ENCODE measurements around the gene SH3BGRL3. TPM values are rescaled to one million over a fixed set of nuclear protein-coding genes. Genes with fewer than 3 reads are reported as not detected.

SH3BGRL3 gene
- total RNA-seq, 1 donor, result 59.2 TPM

DNA sequence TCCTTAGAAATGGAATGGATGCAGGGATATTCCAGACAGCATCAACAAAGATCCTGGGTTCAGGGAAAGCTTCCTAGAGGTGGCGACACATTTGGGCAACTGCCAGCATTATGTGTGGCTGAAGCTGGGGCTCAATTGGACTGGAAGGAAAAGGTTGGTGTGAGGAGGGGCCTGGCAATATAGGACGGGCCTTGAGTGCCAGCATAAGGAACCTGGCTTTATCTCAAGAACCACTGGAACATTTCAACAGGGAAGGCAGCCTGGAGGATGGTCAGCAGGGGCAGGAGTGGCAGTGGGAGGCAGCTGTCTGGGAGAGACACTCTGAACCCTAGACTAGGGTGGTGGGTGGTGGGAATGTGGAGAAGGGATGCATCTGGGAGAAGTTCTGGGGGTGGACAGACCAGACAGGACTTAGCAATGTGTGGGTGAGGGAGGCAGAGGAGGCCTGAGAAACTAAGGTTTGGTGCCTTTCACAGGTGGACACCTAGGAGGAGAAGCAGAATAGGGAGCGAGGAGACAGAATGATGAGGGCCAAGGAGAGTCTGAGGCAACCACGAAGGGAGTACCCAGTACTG lies 3.5 kb downstream of the SH3BGRL3 start:
- H3K4me3 ChIP-seq (ENCODE audit: low read length), result no peak overlapping the region
- H3K9me3 ChIP-seq (ENCODE audit: low read depth, low read length), result no peaks in the 10 kb centered on the region
- no peaks in the 10 kb centered on the region for H3K27me3 ChIP-seq (ENCODE audit: insufficient read depth, low read length)
- peaks cover 93% of the 10 kb centered on the region for H3K4me1 ChIP-seq (ENCODE audit: insufficient read depth, low read length)

- Histone ChIP-seq H3K4me1 (ENCODE audit: insufficient read depth, low read length) (peaks cover 93% of the 10 kb centered on the region), H3K9me3 (ENCODE audit: low read depth, low read length) (no peaks in the 10 kb centered on the region), H3K4me3 (ENCODE audit: low read length) (no peak overlapping the region), H3K27me3 (ENCODE audit: insufficient read depth, low read length) (no peaks in the 10 kb centered on the region)
These were observed 4.1 kb downstream of the SH3BGRL3 start for GRCh38 chr1:26283871-26284596.

DNA sequence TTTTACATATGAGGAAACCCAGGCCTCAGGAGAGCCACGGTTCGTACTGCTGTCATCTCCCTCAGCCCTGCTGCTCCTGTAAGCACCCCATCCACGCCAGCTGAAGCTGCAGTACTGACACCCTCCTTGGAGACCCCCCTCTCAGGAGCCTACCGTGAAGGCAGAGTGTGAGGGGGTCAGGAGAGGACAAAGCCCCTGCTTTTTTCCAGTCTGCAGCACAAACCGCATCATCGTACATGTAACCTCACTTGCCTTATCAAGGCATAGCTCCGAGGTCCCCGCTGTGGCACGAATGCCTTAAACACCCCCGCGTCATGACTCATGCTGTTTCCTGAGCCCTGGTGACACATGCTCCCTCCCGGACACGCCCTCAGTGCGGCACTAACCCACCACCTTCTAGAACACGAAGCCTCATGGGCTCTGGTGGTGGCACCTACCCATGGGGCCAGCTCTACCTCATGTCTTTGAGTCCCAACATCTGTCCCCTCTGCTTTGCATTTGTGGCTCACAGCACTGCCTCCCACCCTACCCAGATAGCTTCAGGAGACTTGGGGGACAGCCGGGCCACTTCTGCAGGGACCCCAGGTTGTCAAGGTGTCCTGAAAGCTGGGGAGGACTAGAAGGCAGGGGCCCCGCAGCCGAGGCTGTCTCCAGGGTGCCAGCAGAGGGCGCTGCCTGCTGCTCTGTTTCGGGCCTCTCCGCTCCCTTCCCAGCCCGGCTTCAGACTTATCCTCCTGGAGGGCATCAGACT lies 4.9 kb downstream of the SH3BGRL3 start:
- no peaks in the 10 kb centered on the region for H3K27me3 ChIP-seq (ENCODE audit: insufficient read depth, low read length)
- peaks cover 94% of the 10 kb centered on the region for H3K4me1 ChIP-seq (ENCODE audit: insufficient read depth, low read length)

DNA sequence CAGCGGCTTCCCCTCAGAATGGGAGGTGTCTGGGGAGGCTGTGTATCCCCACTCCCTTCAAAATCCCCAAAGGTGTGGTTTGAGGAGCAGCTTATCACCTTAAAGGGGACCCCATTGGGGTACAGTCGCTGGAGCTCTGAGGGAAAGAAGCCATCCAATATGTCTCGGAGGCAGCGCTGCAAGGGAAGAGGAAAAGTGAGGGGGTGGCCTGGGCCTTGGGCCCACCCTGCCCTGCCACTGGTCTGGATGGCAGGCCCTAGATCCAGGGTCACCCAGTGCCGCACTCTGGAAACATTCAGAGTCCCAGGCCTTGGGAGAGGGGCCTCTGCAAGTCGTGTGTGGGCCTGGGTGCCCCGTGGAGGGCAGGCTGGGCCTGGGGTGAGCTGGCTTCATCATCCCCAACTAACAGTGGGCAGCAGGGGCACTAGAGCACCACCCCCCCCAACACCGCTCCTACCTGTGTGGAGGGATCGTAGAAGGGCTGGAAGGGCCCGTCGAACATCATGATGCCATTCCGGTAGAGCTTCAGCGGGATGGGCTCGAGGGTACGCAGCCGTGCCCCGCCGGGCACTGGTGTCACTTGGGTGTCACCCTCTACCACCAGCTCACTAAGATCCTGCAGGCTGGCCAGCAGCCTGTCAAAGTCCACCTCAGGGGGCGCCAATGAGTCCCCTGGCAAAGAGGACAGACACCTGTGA lies 5.6 kb downstream of the SH3BGRL3 start:
- Histone ChIP-seq H3K4me3 (ENCODE audit: low read length) (no peak overlapping the region), H3K4me1 (ENCODE audit: insufficient read depth, low read length) (peaks cover 100% of the 10 kb centered on the region), H3K27me3 (ENCODE audit: insufficient read depth, low read length) (no peaks in the 10 kb centered on the region), H3K9me3 (ENCODE audit: low read depth, low read length) (no peaks in the 10 kb centered on the region)

More for the DNA sequence above, 4.9 kb downstream of the SH3BGRL3 start:
- Histone ChIP-seq H3K9me3 (ENCODE audit: low read depth, low read length) (no peaks in the 10 kb centered on the region), H3K4me3 (ENCODE audit: low read length) (no peak overlapping the region)

DNA sequence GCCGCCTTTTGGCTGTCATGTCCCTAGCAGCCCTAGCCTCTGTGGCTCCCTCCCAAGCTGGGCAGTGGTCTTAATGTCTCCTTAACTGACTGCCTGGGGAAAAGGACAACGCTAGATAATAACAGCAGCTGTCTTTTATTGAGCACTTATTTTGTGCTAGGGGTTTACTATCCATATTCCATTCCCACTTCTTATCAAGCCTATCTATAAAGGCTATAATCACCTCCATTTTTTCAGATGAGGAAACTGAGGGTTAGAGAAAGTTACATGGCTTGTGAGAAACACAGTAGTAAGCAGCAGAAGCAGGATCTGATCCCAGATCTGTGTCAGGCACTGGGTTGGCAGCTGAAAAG lies 6.2 kb downstream of the SH3BGRL3 start:
- no peaks in the 10 kb centered on the region for H3K27me3 ChIP-seq (ENCODE audit: insufficient read depth, low read length)
- no peak overlapping the region for H3K4me3 ChIP-seq (ENCODE audit: low read length)
- H3K4me1 ChIP-seq (ENCODE audit: insufficient read depth, low read length), result peaks cover 100% of the 10 kb centered on the region
- H3K9me3 ChIP-seq (ENCODE audit: low read depth, low read length), result no peaks in the 10 kb centered on the region

GRCh38 chr1:26287033-26287711 lies 7.3 kb downstream of the SH3BGRL3 start:
- Histone ChIP-seq H3K9me3 (ENCODE audit: low read depth, low read length) (no peaks in the 10 kb centered on the region), H3K4me1 (ENCODE audit: insufficient read depth, low read length) (peaks cover 100% of the 10 kb centered on the region), H3K27me3 (ENCODE audit: insufficient read depth, low read length) (no peaks in the 10 kb centered on the region), H3K4me3 (ENCODE audit: low read length) (no peak overlapping the region)

DNA sequence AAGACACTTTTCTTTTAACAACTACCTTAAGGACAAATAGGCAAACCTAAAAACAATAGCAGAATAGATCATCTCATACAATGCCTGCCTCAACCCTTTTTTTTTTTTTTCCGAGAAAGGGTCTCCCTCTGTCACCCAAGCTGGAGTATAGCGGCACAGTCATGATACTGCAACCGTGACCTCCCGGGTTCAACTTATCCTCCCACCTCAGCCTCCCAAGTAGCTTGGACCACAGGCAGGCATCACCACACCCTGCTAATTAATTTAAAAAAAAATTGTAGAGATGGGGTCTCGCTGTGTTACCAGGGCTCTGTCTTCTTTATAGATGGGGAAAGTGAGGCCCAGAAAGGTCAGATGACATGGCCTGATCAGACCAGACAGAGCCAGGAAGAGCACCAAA lies 7.9 kb downstream of the SH3BGRL3 start:
- Histone ChIP-seq H3K4me3 (ENCODE audit: low read length) (no peak overlapping the region), H3K4me1 (ENCODE audit: insufficient read depth, low read length) (peaks cover 100% of the 10 kb centered on the region), H3K27me3 (ENCODE audit: insufficient read depth, low read length) (no peaks in the 10 kb centered on the region), H3K9me3 (ENCODE audit: low read depth, low read length) (no peaks in the 10 kb centered on the region)

DNA sequence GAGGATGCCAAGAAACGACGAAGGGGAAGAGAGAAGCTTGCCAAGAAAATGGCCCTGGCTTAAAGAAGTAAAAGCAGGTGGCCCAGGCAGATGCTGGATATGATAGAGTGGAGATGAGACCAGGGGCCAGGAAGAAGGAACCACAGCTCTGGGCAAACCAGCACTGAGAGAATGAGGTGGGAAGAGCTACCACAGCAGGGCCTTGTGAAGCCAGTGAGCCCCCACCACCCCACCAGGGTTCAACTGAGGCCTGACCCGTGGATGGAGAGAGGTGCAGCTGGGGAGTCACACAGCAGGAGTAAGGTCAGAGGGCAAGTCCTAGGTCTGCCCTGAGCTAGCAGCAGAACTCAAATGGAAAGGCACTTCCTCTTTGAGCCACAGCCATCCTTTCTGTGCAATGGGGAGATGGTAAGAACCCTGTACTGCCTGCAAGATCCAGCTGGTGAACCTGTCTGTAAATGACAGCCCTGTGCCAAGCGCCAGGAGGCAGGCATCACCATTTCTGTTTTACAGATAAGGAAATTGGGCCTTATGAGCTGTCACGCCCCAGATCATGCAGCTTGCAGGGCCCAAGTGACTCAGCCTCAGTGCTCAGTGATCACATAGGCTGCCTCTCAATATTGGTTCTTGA lies 8.5 kb downstream of the SH3BGRL3 start:
- Histone ChIP-seq H3K27me3 (ENCODE audit: insufficient read depth, low read length) (no peaks in the 10 kb centered on the region), H3K9me3 (ENCODE audit: low read depth, low read length) (no peaks in the 10 kb centered on the region), H3K4me1 (ENCODE audit: insufficient read depth, low read length) (peaks cover 100% of the 10 kb centered on the region), H3K4me3 (ENCODE audit: low read length) (no peak overlapping the region)

DNA sequence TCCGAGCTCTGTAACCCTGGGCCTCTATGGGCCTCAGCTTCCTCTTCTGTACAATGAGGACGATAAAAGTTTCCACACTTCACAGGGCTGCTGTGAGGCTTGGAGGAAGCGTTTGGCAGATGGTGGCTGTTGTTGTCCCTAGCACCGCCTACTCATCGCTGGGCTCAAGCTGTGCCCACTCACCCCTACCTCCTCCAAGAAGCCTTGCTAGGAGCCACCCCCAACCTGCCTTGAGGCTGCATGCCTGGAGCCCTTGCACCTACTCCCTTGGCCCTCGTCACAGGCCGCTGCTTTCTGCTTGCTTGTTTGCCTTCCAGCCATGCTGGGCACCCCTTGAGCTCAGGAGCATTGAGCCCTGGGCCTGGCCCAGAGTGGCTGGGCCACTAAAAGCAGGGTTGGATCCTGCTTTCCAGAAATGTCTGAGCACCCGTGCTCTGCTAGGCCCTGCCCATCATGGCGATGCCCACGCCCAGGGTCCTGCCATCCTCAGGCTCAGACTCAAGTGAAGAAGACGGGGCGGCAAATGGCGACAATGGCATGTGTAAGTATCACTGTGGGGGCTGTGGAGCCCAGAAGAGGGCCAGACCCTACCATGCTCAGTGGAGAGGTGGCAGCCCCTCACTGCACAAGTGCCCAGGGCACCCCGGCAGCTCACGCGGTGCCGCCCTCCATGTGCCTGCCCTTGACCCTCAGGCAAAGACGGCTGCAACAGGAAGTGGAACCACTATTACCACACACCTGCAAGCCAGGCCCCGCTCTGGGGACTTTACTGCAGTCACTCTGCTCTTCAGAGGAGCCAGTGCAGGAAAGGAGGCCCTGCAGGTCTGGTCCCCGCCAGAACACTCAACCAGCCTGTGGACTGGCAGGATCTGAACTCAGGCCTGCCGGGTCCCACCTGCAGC lies 9.5 kb downstream of the SH3BGRL3 start:
- Histone ChIP-seq H3K4me1 (ENCODE audit: insufficient read depth, low read length) (peaks cover 94% of the 10 kb centered on the region), H3K27me3 (ENCODE audit: insufficient read depth, low read length) (no peaks in the 10 kb centered on the region), H3K4me3 (ENCODE audit: low read length) (no peak overlapping the region), H3K9me3 (ENCODE audit: low read depth, low read length) (no peaks in the 10 kb centered on the region)

- no peak overlapping the region for H3K4me3 ChIP-seq (ENCODE audit: low read length)
- peaks cover 85% of the 10 kb centered on the region for H3K4me1 ChIP-seq (ENCODE audit: insufficient read depth, low read length)
- H3K9me3 ChIP-seq (ENCODE audit: low read depth, low read length), result no peaks in the 10 kb centered on the region
- H3K27me3 ChIP-seq (ENCODE audit: insufficient read depth, low read length), result no peaks in the 10 kb centered on the region
These were observed 10.4 kb downstream of the SH3BGRL3 start for GRCh38 chr1:26290122-26290881.

- peaks cover 79% of the 10 kb centered on the region for H3K4me1 ChIP-seq (ENCODE audit: insufficient read depth, low read length)
- H3K4me3 ChIP-seq (ENCODE audit: low read length), result no peak overlapping the region
- H3K27me3 ChIP-seq (ENCODE audit: insufficient read depth, low read length), result no peaks in the 10 kb centered on the region
- no peaks in the 10 kb centered on the region for H3K9me3 ChIP-seq (ENCODE audit: low read depth, low read length)
These were observed 11.0 kb downstream of the SH3BGRL3 start for GRCh38 chr1:26290882-26291261.

DNA sequence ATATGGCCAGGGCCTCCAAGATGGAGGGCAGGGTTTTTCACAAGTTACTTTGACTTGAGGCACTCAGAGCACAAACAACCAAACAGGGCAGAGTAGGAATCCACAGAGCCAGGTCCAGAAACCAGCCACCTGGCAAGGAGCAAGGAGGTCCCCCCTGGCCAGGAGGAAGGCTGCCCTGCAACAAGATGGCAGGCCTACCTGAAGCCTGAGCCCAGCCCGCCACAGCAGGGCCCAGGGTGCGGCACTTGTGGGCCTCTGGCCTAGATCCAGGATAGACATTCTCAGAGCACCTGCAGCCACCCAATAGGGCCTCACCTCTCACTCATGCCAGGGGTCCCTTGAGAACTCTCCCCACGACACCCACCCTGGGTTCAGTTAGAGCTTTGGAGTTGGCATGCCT lies 11.5 kb downstream of the SH3BGRL3 start:
- Histone ChIP-seq H3K9me3 (ENCODE audit: low read depth, low read length) (no peaks in the 10 kb centered on the region), H3K27me3 (ENCODE audit: insufficient read depth, low read length) (no peaks in the 10 kb centered on the region), H3K4me3 (ENCODE audit: low read length) (no peak overlapping the region), H3K4me1 (ENCODE audit: insufficient read depth, low read length) (peaks cover 74% of the 10 kb centered on the region)

DNA sequence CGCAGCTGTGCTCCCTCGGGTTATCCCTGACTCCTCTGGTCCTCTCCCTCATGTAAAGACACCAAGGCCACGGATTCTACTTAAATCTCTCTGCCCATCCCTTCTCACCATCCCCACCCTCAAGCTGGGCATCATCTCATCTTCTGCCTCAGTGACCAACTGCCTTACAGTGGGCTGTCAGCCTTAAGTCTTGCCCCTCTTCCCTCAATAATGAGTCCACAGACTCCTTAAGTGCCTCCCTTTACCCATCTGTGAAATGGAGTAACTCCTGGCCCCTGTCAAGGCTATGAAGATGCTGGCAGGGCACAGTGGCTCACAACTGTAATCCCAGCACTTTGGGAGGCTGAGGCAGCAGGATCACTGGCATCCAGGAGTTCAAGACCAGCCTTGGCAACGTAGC lies 12.1 kb downstream of the SH3BGRL3 start:
- no peaks in the 10 kb centered on the region for H3K9me3 ChIP-seq (ENCODE audit: low read depth, low read length)
- no peak overlapping the region for H3K4me3 ChIP-seq (ENCODE audit: low read length)
- H3K4me1 ChIP-seq (ENCODE audit: insufficient read depth, low read length), result peaks cover 69% of the 10 kb centered on the region
- no peaks in the 10 kb centered on the region for H3K27me3 ChIP-seq (ENCODE audit: insufficient read depth, low read length)
